GM21723 (cell line): ENCODE data around the gene GDF10.

Experiments used
- ATAC-seq: cut with Tn5 transposase; IDR thresholded peaks from one replicate; pipeline ENCODE4 v1.9.1; 2021; ENCODE audit warnings: mild to moderate bottlenecking, moderate library complexity; ENCODE audit not compliant: unreplicated experiment

Gene GDF10

GRCh38 chr10:47268696-47269095, 31.3 kb upstream of the GDF10 start:
- ATAC-seq: no peak

GRCh38 chr10:47269294-47269693, 30.7 kb upstream of the GDF10 start:
- ATAC-seq: no peak

- ATAC-seq: no peak
These were observed 23.9 kb upstream of the GDF10 start for GRCh38 chr10:47276071-47276470.

GRCh38 chr10:47276576-47277351, 23.2 kb upstream of the GDF10 start:
- no peak for ATAC-seq

GRCh38 chr10:47277352-47278151, 22.4 kb upstream of the GDF10 start:
- ATAC-seq: no peak

GRCh38 chr10:47278152-47278473, 21.9 kb upstream of the GDF10 start:
- ATAC-seq: no peak

- ATAC-seq: no peak
These were observed 21.3 kb upstream of the GDF10 start for GRCh38 chr10:47278720-47279119.

- no peak for ATAC-seq
These were observed 20.7 kb upstream of the GDF10 start for GRCh38 chr10:47279276-47279675.

GRCh38 chr10:47282005-47282656, 17.9 kb upstream of the GDF10 start:
- no peak for ATAC-seq

- ATAC-seq: no peak
These were observed 17.4 kb upstream of the GDF10 start for GRCh38 chr10:47282657-47283018.

- no peak for ATAC-seq
These were observed 16.8 kb upstream of the GDF10 start for GRCh38 chr10:47283101-47283630.

- ATAC-seq: no peak
These were observed 16.1 kb upstream of the GDF10 start for GRCh38 chr10:47283848-47284247.

- no peak for ATAC-seq
These were observed 14.4 kb upstream of the GDF10 start for GRCh38 chr10:47285381-47286115.

- ATAC-seq: no peak
These were observed 13.9 kb upstream of the GDF10 start for GRCh38 chr10:47286116-47286505.

GRCh38 chr10:47286591-47287315, 13.2 kb upstream of the GDF10 start:
- no peak for ATAC-seq

GRCh38 chr10:47287365-47287802, 12.6 kb upstream of the GDF10 start:
- no peak for ATAC-seq

- ATAC-seq: no peak
These were observed 12.2 kb upstream of the GDF10 start for GRCh38 chr10:47287805-47288204.

- ATAC-seq: no peak
These were observed 11.8 kb upstream of the GDF10 start for GRCh38 chr10:47288236-47288635.

GRCh38 chr10:47288916-47289495, 11.0 kb upstream of the GDF10 start:
- ATAC-seq: no peak

- no peak for ATAC-seq
These were observed 10.1 kb upstream of the GDF10 start for GRCh38 chr10:47289921-47290320.
